ENCODE data around the gene TMPRSS9.
"Not testable (repeated sequence)": the region's sequence is repeated elsewhere in the genome, so short reads cannot be mapped to it uniquely, and the experiment has no call there.

The TMPRSS9 gene

DNA sequence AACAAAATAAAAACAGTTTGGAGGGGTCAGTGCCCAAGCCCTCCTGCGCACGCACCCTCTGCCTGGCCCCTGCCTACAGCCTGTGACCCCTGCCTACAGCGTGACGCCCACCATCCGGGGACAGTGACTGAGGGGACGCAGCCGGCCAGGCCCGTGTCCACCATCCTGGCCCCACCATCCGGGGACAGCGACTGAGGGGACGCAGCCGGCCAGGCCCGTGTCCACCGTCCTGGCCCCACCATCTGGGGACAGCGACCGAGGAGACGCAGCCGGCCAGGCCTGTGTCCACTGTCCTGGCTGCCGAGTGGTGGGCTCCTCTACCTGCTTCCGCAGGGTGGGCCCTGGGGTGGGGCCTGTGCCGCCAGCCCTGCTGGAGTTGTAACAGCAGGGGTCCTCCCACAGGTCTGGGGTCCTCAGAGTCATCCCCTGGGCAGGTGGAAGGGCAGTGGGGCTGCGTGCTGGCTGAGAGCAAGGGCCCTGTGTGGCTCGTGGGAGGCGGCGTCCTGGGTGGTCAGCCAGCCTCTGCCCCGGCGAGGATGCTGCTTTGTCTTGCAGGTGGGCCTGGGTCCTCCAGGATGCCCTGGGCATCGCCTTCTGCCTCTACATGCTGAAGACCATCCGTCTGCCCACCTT, 17.3 kb upstream of the TMPRSS9 start:
- DNase-seq (ENCODE audit: low spot score): no peak

DNA sequence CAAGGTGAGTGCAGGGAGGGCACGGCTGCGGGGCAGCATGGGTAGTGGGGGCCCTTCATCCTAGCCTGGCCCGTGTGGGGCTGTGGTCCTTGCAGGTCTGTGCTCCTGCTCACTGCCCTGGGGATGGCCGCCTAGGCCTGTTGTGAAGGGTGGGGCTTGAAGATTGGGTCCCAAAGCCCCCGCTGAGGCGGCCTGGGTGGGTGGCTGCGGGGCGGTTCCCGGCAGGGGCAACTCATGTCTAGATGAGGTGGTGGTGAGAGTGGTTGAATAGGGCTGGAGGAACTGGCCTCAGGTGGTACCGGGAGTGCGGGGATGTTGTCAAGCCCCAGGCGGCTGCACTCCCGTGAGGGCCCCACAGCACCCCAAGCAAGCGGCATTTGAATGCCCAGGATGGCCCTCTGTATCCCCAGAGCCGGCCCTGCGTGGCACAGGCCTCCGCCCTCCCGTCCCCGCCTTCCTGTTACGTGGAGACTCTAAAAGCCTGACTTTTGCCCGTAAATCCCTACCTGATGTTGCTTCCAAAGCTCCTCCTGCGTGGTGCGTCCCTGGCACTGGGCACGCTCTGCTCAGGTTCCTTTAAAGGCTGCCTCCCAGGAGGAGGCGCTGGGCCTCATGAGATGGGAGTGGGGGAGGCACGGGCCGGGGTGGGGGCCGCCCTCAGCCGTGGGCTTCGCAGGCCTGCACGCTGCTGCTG, 16.6 kb upstream of the TMPRSS9 start:
- DNase-seq (ENCODE audit: low spot score): no peak

DNA sequence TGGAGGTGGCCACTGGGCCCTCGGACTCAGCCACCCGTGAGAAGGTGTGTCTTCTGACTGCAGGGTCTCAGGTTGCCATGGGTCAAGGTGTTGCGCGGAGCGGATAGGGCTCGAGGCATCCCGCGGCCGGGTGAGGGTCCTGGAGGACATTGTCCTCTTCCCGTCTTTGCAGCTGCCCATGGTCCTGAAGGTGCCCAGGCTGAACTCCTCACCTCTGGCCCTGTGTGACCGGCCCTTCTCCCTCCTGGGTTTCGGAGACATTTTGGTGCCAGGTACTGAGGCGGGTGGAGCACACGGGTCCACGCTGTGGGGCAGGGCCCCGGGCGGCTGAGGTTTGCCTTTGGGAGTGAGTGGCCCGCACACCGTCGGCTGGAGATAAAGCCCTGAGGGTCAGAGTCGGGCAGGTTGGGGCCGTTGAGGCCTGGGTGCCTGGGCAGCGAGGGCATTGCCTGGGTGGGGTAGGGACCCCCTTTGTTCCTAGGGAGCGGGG, 15.6 kb upstream of the TMPRSS9 start:
- DNase-seq (ENCODE audit: low spot score): no peak

DNA sequence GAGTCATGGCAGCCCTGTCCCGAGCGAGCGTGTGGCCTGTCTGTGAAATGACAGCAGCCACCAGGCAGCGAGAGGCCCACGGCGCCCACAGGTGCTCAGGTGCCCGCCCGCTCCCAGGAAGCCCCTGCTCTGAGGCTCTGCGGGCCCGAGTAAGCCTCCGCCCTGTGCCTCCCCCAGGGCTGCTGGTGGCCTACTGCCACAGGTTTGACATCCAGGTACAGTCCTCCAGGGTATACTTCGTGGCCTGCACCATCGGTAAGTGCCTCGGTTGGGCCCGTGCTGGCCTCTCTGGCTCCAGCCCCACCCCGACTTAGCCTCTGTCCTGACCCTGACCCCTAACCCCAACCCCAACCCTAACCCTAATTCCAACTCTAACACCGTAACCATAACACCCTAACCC, 15.0 kb upstream of the TMPRSS9 start:
- no peak for DNase-seq (ENCODE audit: low spot score)

DNA sequence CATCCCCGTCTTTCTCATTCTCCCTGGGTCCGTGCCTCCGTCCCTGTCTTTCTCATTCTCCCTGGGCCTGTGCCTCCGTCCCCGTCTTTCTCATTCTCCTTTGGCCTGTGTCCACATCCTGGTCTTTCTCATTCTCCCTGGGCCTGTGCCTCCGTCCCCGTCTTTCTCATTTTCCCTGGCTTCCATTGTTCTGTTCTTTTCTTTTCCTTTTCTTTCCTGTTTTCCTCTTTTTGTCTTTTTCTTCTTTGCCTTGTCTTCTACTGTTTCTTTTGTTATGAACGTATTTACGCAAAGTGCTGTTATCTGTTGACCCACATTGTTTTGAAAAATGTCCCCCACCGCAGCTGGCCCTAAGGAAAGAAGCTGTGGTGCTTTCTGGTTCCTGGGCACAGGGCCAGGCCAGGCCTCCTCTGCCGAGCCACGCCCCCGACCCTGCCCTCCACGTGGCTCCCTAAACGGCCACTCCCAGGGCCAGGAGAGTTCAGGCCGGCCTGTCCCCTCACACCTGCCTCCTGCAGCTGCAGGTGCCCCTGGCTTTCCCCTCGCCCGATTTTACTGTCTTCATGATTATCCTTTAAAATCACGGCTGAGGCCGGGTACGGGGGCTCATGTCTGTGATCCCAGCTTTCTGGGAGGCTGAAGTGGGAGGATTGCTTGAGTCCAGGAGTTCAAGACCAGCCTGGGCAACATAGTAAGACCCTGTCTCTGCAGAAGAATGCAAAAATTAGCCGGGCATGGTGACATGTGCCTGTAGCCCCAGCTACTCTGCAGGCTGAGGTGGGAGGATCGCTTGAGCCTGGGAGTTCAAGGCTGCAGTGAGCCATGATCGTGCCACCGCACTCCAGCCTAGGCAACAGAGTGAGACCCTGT, 14.0 kb upstream of the TMPRSS9 start:
- DNase-seq (ENCODE audit: low spot score): no peak

DNA sequence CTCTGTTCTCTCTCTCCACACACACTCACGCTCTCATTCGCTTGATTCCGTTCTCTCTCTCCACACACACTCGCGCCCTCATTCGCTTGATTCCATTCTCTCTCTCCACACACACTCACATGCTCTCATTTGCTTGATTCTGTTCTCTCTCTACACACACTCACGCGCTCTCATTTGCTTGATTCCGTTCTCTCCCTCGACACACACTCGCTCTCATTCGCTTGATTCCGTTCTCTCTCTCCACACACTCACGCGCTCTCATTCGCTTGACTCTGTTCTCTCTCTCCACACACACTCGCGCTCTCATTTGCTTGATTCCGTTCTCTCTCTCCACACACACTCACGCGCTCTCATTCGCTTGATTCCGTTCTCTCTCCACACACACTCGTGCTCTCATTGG, 10.2 kb upstream of the TMPRSS9 start:
- DNase-seq (ENCODE audit: low spot score): not testable (repeated sequence)

DNA sequence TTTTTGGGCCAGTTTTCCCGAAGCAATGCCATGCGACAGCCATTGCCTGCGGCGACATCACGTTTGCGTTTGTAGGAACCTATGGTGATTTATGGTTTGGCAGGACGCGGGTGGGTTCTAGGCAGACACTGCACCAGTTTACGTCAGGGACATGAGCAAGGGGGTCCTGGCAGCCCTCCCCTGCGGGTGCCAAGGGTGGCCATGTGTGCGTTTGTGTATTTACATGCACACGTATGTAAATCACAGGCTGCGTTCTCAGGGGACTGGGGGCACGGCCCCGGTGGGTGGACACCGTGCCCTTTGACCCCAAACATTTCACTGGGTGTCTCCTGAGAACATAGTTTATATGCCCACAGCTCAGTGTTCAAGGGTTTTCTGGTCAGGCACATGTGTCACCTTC, 9.4 kb upstream of the TMPRSS9 start:
- DNase-seq (ENCODE audit: low spot score): no peak

DNA sequence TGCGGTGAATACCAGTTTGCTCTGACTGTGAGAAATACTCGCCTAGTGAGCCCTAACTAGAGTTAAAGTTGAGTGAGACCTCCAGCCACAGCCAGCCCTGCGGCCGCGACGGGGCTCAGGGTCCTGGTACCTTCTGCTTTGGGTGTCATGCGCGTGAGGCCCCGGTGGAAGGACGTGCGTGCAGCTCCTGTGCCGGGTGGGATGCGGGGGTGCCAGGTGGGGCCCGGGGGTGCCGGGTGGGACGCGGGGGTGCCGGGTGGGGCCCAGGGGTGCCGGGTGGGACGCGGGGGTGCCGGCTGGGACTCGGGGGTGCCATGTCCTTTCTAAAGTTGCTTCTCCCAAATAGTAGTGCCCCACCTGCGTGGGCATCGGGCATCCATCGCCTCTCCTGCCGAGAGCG, 8.5 kb upstream of the TMPRSS9 start:
- no peak for DNase-seq (ENCODE audit: low spot score)

DNA sequence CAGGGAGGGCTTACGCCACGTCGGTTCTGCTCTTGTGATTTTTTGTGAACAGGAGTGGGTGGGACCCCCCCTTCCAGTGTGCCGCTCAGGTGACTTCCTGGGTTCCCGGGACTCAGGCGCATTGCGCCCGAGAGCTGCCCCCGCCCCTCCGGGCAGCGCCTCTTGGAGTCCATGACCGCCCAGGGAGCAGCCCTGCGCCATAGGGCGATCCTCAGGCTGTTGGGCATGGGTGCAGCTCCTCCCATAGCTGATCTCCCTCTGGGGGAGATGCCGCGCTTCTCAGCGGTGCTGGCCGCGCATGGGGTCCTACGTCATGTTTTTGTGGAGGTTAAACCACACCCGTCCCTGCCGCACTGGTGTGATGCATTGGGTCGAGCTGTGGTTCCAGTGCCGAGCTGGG, 7.9 kb upstream of the TMPRSS9 start:
- DNase-seq (ENCODE audit: low spot score): no peak

DNA sequence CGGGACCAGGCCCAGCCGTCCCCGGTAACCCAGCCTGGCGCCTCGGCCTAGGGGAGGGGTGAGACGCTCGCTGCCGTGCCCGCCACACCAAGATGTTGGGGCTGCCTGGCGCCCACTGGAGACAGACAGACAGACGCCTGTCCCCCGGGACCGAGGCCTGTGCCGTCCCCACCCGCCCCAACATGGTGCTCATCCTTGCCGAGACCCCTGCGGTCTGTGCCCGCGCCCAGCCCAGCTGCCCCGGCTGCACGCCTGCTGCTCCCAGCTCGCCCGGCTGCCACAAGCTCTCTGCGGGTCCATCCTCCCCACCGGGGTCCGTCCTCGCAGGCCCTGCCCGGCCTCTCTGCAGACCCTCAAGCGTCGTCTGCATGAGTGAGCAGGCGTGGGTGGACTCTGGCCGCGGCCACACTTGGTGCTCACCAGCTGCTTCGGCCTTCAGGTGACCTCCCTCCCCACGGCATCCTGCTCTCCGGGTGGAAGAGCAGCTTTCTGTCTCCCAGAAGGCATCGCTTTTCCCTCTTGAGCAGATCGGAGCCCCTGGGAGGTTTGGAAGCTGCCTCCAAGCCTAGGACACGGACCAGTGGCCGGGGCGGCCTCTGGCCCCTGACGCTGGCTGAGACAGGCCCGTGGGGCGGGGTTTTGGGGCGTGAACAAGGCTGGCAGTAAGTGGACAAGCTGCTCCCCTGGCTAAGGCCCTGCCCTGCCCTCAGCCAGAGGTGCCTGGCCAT, 6.7 kb upstream of the TMPRSS9 start:
- DNase-seq (ENCODE audit: low spot score): no peak

DNA sequence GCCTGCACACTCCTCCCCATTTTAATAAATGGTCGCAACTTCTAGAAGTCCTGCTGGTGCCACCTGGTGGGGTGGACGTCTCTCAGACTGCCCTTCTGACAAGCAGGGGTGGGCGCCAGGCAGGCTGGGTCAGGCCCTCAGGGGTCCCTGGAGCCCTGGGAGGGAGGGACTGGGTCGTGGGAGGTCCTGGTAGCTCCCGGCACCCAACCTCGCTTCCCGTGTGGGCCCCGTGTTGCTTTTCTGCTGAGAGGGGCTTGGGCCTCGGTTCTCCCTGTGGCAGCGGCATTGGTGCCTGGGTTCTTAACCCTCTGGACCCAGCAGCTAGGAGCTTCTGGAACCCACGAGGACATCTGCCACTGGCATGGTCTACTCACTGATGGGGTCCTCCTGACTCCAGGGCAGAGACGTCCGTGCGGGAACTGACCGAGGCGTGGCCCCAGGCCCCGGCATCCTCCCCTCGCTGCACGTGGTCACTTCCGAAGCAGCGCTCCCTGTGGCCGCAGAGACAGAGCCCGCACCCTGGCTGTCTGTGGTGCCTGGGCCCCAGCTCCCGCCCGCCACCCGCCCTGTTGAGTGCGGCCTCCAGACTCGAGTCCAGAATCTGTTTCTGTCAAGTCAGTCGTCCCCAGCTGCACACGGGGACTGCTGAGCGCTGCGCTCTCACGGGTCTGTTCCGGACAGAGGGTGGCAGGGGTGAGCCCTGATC, 6.0 kb upstream of the TMPRSS9 start:
- no peak for DNase-seq (ENCODE audit: low spot score)

DNA sequence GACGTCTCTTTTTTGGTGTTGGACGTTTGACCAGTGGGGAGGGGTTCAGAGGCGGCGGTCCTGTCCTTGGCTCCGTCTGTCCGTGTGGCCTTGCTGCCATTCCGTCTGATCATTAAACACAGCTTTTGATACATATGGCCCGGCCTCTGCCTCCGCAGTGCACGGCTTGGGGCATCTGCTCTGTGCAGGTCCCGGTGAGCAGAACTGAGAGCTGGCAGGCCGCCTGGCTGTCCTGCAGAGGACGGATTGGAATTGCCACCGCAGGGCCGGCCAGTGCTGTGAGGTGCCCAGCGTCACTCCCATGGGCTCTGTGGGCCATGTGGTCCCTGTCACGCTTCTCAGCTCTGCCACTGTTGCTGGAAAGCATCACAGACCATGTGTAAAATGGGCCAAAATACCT, 5.4 kb upstream of the TMPRSS9 start:
- no peak for DNase-seq (ENCODE audit: low spot score)

DNA sequence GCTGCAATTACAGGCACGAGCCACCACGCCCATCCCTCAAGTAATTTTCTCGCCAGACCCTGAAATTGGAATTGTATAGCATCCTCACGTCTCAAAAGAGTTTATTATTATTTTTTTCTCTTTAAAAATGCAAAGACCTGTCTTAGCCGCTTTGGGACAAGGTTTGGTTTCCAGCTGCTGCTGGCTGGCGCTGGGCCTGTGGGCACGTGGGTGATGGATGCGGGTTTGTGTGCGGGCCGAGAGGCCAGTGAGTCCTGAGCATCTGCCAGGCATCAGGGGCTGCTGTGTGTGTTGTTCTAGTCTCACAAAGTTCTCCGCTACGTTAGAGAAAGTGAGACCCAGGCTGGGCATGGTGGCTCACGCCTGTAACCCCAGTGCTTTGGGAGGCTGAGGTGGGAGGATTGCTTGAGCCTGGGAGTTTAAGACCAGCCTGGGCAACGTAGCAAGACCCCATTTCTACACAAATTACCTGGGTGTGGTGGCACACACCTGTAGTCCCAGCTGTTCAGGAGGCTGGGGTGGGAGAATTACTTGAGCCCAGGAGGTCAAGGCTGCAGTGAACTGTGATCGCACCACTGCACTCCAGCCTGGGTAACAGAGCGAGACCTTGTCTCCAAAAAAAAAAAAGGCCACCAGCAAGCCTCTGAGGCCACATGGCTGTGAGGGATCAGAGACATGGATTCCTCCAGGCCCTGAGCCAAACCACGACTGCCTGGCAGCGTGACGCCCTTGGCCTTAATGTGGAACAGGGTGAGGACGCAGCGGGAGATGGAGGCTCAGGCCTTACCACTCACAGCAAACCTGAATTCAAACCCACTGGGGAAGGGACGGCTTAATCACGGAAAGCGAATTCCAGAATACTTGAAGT, 4.7 kb upstream of the TMPRSS9 start:
- no peak for DNase-seq (ENCODE audit: low spot score)

DNA sequence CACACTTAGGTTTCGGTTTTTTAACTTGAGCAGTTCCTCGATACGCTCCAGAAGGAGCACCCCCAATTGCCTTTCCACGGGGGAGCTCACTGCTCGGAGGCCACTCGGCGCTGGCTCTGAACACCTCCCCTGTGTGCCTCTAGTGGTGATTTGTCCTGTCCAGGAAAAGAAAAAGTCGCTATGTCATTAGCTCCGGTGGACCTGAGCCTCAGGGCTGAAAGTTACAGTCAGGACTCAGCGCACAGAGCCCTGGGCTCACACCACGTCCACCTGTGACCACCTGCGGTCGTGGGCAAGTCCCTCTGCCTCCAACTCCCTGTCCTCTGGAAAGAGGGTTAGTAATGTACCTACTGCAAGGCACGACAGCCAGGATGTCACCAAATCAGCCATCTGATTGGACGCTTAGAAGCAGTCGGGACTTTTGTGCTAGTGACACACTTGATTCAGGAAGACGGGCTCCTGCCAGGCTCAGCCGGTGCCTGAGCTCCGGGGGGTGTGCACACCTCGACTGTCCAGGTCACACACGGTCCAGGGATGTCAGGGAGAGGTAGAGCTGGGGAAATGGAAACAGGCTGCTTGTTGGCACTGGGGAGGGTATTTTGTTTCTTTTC, 3.9 kb upstream of the TMPRSS9 start:
- DNase-seq (ENCODE audit: low spot score): no peak

DNA sequence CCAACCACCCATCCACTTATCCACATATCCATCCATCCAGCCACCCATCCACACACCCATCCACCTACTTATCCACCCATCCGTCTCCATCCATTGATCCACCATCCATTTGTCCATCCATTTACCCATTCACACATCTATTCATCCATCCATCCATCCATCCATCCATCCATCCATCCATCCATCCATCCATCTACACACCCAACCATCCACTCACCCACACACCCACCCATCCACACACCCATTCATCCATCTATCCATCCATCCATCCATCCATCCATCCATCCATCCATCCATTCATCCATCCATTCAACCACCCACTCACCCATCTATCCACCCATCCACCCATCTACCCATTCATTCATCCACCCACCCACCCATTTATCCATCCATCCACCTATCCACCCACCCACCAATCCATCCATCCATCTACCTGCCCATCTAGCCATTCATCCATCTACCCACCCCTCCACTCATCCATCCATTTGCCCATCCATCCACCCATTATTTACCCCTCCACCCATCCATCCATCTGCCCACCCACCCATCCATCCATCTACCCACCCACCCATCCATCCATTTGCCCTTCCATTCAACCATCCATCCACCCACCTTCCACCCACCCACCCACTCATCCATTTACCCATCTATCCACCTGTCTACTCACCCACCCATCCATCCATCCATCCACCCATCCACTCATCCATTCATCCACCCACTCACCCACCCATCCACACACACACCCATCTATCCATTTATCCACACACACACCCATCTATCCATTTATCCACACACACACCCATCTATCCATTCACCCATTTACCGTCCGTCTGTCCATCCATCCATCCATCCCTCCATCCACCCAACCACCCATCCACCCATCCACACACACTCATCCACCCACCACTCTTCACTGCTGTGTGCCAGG, 2.5 kb upstream of the TMPRSS9 start:
- no peak for DNase-seq (ENCODE audit: low spot score)

DNA sequence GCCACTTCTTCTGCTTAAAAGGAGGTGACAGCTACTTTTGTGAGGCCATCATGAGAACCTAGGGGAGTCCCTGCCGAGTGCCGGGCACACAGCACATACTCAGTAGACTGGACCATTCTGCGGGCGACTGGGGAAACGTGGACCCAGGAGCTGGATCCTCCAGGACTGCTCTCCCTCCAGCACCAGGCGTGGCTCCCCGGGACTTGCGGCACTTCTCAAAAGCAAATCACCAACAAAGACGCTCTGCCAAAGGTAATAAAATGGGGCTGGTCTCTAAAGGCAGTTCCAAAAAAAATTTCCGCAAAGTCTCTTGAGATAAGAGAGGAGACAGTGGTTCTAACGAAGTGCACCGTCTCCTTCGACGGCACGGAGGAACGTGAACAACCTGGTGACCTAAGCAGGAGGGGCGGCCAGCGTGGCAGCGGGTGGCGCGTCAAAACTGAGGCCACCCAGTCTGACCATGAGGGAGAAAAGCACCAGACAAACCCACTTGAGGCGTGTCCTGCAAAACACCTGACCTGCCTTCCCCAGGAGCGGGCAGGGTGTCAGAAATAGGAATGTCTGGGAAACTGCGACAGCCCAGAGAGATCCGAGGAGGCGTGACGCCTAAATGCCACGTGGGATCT, 1.4 kb upstream of the TMPRSS9 start:
- no peak for DNase-seq (ENCODE audit: low spot score)

DNA sequence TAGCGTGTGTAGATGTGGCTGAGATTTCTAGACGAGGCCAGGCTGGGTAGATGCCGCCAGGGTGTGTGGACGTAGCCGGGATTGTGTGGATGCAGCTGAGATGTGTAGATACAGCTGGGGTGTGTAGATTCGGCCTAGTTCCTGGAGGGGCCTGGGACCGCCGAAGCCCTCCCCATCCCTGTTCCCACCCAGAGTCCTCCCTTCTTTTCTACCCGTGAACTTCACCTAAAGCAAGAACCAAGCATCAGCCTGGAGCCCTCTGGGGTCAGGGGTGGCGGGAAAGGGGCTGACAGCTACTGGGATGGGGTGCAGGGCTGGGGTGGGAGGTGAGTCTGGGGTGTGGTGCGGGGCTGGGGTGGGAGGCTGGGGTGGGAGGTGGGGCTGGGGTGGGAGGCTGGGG, 768 bp downstream of the TMPRSS9 start:
- DNase-seq (ENCODE audit: low spot score): no peak

DNA sequence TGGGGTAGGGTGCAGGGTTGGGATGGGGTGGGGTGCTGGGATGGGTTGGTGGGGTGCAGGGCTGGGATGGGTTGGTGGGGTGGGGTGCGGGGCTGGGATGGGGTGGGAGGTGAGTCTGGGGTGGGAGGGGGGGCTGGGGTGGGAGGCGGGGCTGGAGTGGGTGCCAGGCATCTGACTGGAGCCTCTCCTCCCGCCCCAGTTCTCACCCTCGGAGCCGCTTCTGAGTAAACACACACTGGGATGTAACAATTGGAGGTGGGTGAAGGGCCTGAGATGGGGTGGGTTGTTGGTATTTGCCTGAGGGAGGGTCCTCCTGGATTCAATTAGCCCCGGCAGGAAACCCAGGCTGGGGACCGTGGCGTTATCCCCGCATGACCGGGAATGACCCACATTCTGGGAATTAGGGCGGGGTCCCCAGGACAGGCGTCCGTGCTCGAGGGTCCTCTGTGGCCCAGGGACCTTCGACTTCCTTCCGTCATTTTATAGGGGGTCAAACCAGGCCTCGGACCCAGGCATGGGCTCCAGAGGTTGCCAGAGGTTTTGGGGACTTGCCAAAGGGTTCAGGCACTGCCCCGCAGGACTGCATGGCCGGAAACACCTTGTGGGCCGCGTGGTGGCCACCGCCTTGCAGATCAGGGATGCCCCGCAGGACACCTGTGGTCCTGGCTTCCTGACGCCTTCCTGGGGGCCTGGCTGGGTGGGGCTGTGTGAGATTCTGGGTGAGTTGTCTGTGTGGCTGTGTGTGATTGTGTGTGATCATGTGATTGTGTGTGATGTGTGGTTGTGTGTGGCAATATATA, 1.4 kb downstream of the TMPRSS9 start:
- DNase-seq (ENCODE audit: low spot score): no peak
